ENCODE data around the gene GRM8. TPM values are rescaled to one million over a fixed set of nuclear protein-coding genes. Genes with fewer than 3 reads are reported as not detected.

Gene GRM8
- total RNA-seq, 2 experiments from 2014 or later: not detected

GRCh38 chr7:126803990-126804389 lies 448.8 kb downstream of the GRM8 start:
- ChIA-PET CTCF (ENCODE audit: unreplicated experiment) (no interaction called here), POLR2A (interaction anchor here (0.6 kb wide), 4 partner anchors 50 to 1388 kb away, joined by 3 to 4 read pairs (median 3); no protein-coding TSS in a partner anchor)
- DNase-seq (ENCODE audit: low spot score): no peak
- Histone ChIP-seq H3K9me2 (ENCODE audit: insufficient read depth, low read length) (no peaks in the 10 kb centered on the region), H3K9me3 (ENCODE audit: low read length) (no peaks in the 10 kb centered on the region), H3K27ac (ENCODE audit: low read depth, low read length, poor library complexity, severe bottlenecking) (no peak overlapping the region), H3K79me2 (ENCODE audit: insufficient read depth, low read depth, low read length) (no peaks in the 10 kb centered on the region), H4K20me1 (ENCODE audit: insufficient read depth, low read length) (no peaks in the 10 kb centered on the region), H3K4me3 (ENCODE audit: low read depth, low read length, poor library complexity, severe bottlenecking) (no peak overlapping the region), H3K36me3 (ENCODE audit: insufficient read depth, low read length) (no peaks in the 10 kb centered on the region), H3K4me1 (ENCODE audit: insufficient read depth, low read length, poor library complexity, severe bottlenecking) (no peaks in the 10 kb centered on the region), H2AFZ (ENCODE audit: low read length) (no peak overlapping the region), H3K4me2 (ENCODE audit: low read length) (no peak overlapping the region)
- no peak for TF ChIP-seq EZH2phosphoT487 (IDR thresholded peaks at IDR 0.05; ENCODE audit: borderline replicate concordance, low read depth, low read length)
- no TSS peak for BruUV-seq (replicated peaks)
- intact Hi-C loops (cut with micrococcal nuclease; ENCODE audit: unreplicated experiment): loop anchor here (5.0 kb wide), 2 partner anchors 98 to 448 kb away; partner anchors contain the start of gene GRM8

- no peaks in the 10 kb centered on the region for H4K20me1 ChIP-seq (ENCODE audit: insufficient read depth, low read length)
- intact Hi-C loops (cut with micrococcal nuclease; ENCODE audit: unreplicated experiment): loop anchor here (5.0 kb wide), 2 partner anchors 99 to 449 kb away; partner anchors contain the start of gene GRM8
- ChIA-PET POLR2A (interaction anchor here (0.5 kb wide), 1 partner anchor 31 kb away, joined by 3 read pairs; no protein-coding TSS in a partner anchor), CTCF (ENCODE audit: unreplicated experiment) (no interaction called here)
- H3K4me1 ChIP-seq (ENCODE audit: insufficient read depth, low read length, poor library complexity, severe bottlenecking): no peaks in the 10 kb centered on the region
- H3K36me3 ChIP-seq (ENCODE audit: insufficient read depth, low read length): no peaks in the 10 kb centered on the region
- no TSS peak for BruUV-seq (replicated peaks)
- no peak overlapping the region for H3K4me3 ChIP-seq (ENCODE audit: low read depth, low read length, poor library complexity, severe bottlenecking)
- no peak overlapping the region for H2AFZ ChIP-seq (ENCODE audit: low read length)
- no peaks in the 10 kb centered on the region for H3K79me2 ChIP-seq (ENCODE audit: insufficient read depth, low read depth, low read length)
- no peaks in the 10 kb centered on the region for H3K9me3 ChIP-seq (ENCODE audit: low read length)
- no peaks in the 10 kb centered on the region for H3K9me2 ChIP-seq (ENCODE audit: insufficient read depth, low read length)
- DNase-seq (ENCODE audit: low spot score): peak; percentile 65
- TF ChIP-seq CTCF (conservative IDR thresholded peaks at IDR 0.05; ENCODE audit: low read length) (peak; percentile 87), EZH2phosphoT487 (IDR thresholded peaks at IDR 0.05; ENCODE audit: borderline replicate concordance, low read depth, low read length) (no peak)
- H3K27ac ChIP-seq (ENCODE audit: low read depth, low read length, poor library complexity, severe bottlenecking): no peak overlapping the region
- no peak overlapping the region for H3K4me2 ChIP-seq (ENCODE audit: low read length)
Observed at GRCh38 chr7:126803060-126803665, 449.6 kb downstream of the GRM8 start.

GRCh38 chr7:126801733-126802132 lies 451.0 kb downstream of the GRM8 start:
- Histone ChIP-seq H3K79me2 (ENCODE audit: insufficient read depth, low read depth, low read length) (no peaks in the 10 kb centered on the region), H3K36me3 (ENCODE audit: insufficient read depth, low read length) (no peaks in the 10 kb centered on the region), H3K9me3 (ENCODE audit: low read length) (no peaks in the 10 kb centered on the region), H3K27ac (ENCODE audit: low read depth, low read length, poor library complexity, severe bottlenecking) (no peak overlapping the region), H2AFZ (ENCODE audit: low read length) (no peak overlapping the region), H3K4me3 (ENCODE audit: low read depth, low read length, poor library complexity, severe bottlenecking) (no peak overlapping the region), H3K4me1 (ENCODE audit: insufficient read depth, low read length, poor library complexity, severe bottlenecking) (no peaks in the 10 kb centered on the region), H4K20me1 (ENCODE audit: insufficient read depth, low read length) (no peaks in the 10 kb centered on the region), H3K9me2 (ENCODE audit: insufficient read depth, low read length) (no peaks in the 10 kb centered on the region), H3K4me2 (ENCODE audit: low read length) (no peak overlapping the region)
- TF ChIP-seq CTCF (conservative IDR thresholded peaks at IDR 0.05; ENCODE audit: low read length) (no peak), EZH2phosphoT487 (IDR thresholded peaks at IDR 0.05; ENCODE audit: borderline replicate concordance, low read depth, low read length) (no peak)
- CTCF ChIA-PET (ENCODE audit: unreplicated experiment): interaction anchor here (0.5 kb wide), 1 partner anchor 439 kb away, joined by 3 read pairs; no protein-coding TSS in a partner anchor
- POLR2A ChIA-PET: interaction anchor here (0.7 kb wide), 1 partner anchor 777 kb away, joined by 3 read pairs; no protein-coding TSS in a partner anchor
- intact Hi-C loops (cut with micrococcal nuclease; ENCODE audit: unreplicated experiment): loop anchor here (5.0 kb wide), 2 partner anchors 101 to 451 kb away; partner anchors contain the start of gene GRM8
- no TSS peak for BruUV-seq (replicated peaks)
- DNase-seq (ENCODE audit: low spot score): no peak
